GM12878 (cell line): ENCODE data around the gene CHD5. TPM values are rescaled to one million over a fixed set of nuclear protein-coding genes. Genes with fewer than 3 reads are reported as not detected.

ENCODE experiments used
- ATAC-seq: fragments of 200-7000 bp; cut with Tn5 transposase; 3 replicates; pipeline ENCODE4 v1.9.1; 2020; ENCODE audit warnings: mild to moderate bottlenecking, moderate library complexity
- BruUV-seq: library from RNA; stranded (reverse); fragments of 400-500 nt; replicated peaks from 2 replicates; lab custom pipeline; 2021; lab: Mats Ljungman, UMichigan
- CTCF ChIA-PET: fragments of 300-600 bp; sonication (Branson Sonifier 250); formaldehyde crosslinking; extraction: SDS; loops from one replicate; lab custom pipeline; 2021; ENCODE audit warnings: inconsistent platforms; lab: Yijun Ruan, JAX
- POLR2A ChIA-PET: fragments of 350-600 bp; formaldehyde crosslinking; extraction: SDS; loops from one replicate; lab custom pipeline; 2021; ENCODE audit warnings: inconsistent platforms; lab: Charles Lee
- RAD21 ChIA-PET: fragments of 300-600 bp; sonication (Branson Sonifier 250); formaldehyde crosslinking; loops from one replicate; lab custom pipeline; 2023; ENCODE audit warnings: antibody characterized with exemption; ENCODE audit not compliant: unreplicated experiment; lab: Charles Lee
- SMC1A ChIA-PET: fragments of 300-600 bp; sonication (Branson Sonifier 250); formaldehyde crosslinking; loops from one replicate; lab custom pipeline; 2023; ENCODE audit not compliant: unreplicated experiment, uncharacterized antibody; lab: Charles Lee
- DNase-seq: peaks from one replicate; pipeline ENCODE4 v3.0.0-alpha.2; 2011; ENCODE audit warnings: low read depth, low spot score
- FAIRE-seq: peaks from 3 replicates; lab custom pipeline; 2011; peaks lifted over from hg19 to GRCh38; lab: Jason Lieb, UNC
- H2AFZ ChIP-seq: 2 replicates; pipeline ENCODE4 v1.6.0; 2011; ENCODE audit warnings: low read depth, low read length, control low read depth; ENCODE audit not compliant: control insufficient read depth
- H3K27ac ChIP-seq: 2 replicates; pipeline ENCODE4 v1.5.1; 2011; ENCODE audit warnings: control low read depth; ENCODE audit not compliant: control insufficient read depth, insufficient read depth
- H3K27me3 ChIP-seq, 2 experiments: replicated peaks in 1 of 2; 2 replicates each; pipeline versions ENCODE4 v1.6.0 to v1.6.1; 2011; ENCODE audit warnings: low read length in 1 of 2; ENCODE audit not compliant: control insufficient read depth in 2 of 2, insufficient read depth in 2 of 2
- H3K36me3 ChIP-seq, 2 experiments: 2 replicates each; pipeline ENCODE4 v1.5.1; 2011; ENCODE audit warnings: low read length in 1 of 2; ENCODE audit not compliant: control insufficient read depth in 2 of 2, insufficient read depth in 2 of 2
- H3K4me1 ChIP-seq: 2 replicates; pipeline ENCODE4 v1.6.1; 2011; ENCODE audit warnings: mild to moderate bottlenecking, low read length, moderate library complexity, mixed read lengths; ENCODE audit not compliant: control insufficient read depth, insufficient read depth
- H3K4me2 ChIP-seq: 2 replicates; pipeline ENCODE4 v1.6.0; 2011; ENCODE audit warnings: control low read depth; ENCODE audit not compliant: control insufficient read depth, insufficient read depth
- H3K4me3 ChIP-seq: fragments of 200-600 bp; sonication (generic); 2 replicates; pipeline ENCODE4 v1.5.1; 2016
- H3K79me2 ChIP-seq: 2 replicates; pipeline ENCODE4 v1.6.0; 2011; ENCODE audit warnings: low read length; ENCODE audit not compliant: control insufficient read depth, insufficient read depth
- H3K9ac ChIP-seq: 2 replicates; pipeline ENCODE4 v1.8.0; 2011; ENCODE audit warnings: low read length, control low read depth, mixed read lengths; ENCODE audit not compliant: control insufficient read depth, insufficient read depth
- H3K9me3 ChIP-seq: replicated peaks from 3 replicates; pipeline ENCODE4 v1.5.1; 2011; ENCODE audit warnings: mild to moderate bottlenecking, low read length; ENCODE audit not compliant: control insufficient read depth, insufficient read depth
- H4K20me1 ChIP-seq: 2 replicates; pipeline ENCODE4 v1.6.0; 2011; ENCODE audit not compliant: control insufficient read depth, insufficient read depth
- CHD2 ChIP-seq: IDR thresholded peaks from 2 replicates; pipeline ENCODE4 v1.6.1; 2011; ENCODE audit warnings: low read depth, low read length, improper control_type of control experiment, borderline replicate concordance
- DPF2 ChIP-seq: fragments of 450-650 bp; IDR thresholded peaks from 2 replicates; pipeline ENCODE4 v1.6.1; 2017; ENCODE audit warnings: mild to moderate bottlenecking
- GABPA ChIP-seq: IDR thresholded peaks from 2 replicates; pipeline ENCODE4 v1.6.1; 2014; ENCODE audit warnings: antibody characterized with exemption, low read depth, mild to moderate bottlenecking, inconsistent platforms
- JUND ChIP-seq: IDR thresholded peaks from 2 replicates; pipeline ENCODE4 v1.6.1; 2012; ENCODE audit warnings: low read depth, mild to moderate bottlenecking, low read length, improper control_type of control experiment, moderate library complexity
- LARP7 ChIP-seq: fragments of 450-650 bp; IDR thresholded peaks from 2 replicates; pipeline ENCODE4 v1.6.1; 2017; ENCODE audit warnings: mild to moderate bottlenecking
- MTA3 ChIP-seq: IDR thresholded peaks from 2 replicates; pipeline ENCODE4 v1.6.1; 2012; ENCODE audit warnings: low read length, inconsistent platforms, borderline replicate concordance
- MXI1 ChIP-seq: fragments of 150-350 bp; IDR thresholded peaks from 2 replicates; pipeline ENCODE4 v1.6.1; 2011; ENCODE audit warnings: low read depth, mild to moderate bottlenecking, inconsistent platforms, low read length, improper control_type of control experiment
- NFYA ChIP-seq: IDR thresholded peaks from 2 replicates; pipeline ENCODE4 v1.6.1; 2011; ENCODE audit warnings: low read depth, mild to moderate bottlenecking, low read length, improper control_type of control experiment, borderline replicate concordance
- NKRF ChIP-seq: fragments of 450-650 bp; conservative IDR thresholded peaks from 2 replicates; pipeline ENCODE4 v1.6.1; 2017; ENCODE audit warnings: mild to moderate bottlenecking, moderate library complexity
- NR2C1 ChIP-seq: fragments of 450-650 bp; IDR thresholded peaks from 2 replicates; pipeline ENCODE4 v1.6.1; 2017; ENCODE audit warnings: antibody characterized with exemption, mild to moderate bottlenecking, moderate library complexity
- RCOR1 ChIP-seq: conservative IDR thresholded peaks from 2 replicates; pipeline ENCODE4 v1.6.1; 2012; ENCODE audit warnings: low read depth, low read length, improper control_type of control experiment
- SUZ12 ChIP-seq: fragments of 200-600 bp; sonication (generic); IDR thresholded peaks from one replicate; pipeline ENCODE4 v1.6.1; 2018; ENCODE audit warnings: antibody characterized with exemption, mild to moderate bottlenecking; ENCODE audit not compliant: unreplicated experiment
- ZBTB40 ChIP-seq: fragments of 450-650 bp; IDR thresholded peaks from 2 replicates; pipeline ENCODE4 v1.6.1; 2016; ENCODE audit warnings: mild to moderate bottlenecking, moderate library complexity, borderline replicate concordance
- ZNF207 ChIP-seq: fragments of 450-650 bp; IDR thresholded peaks from 2 replicates; pipeline ENCODE4 v1.6.1; 2014; ENCODE audit warnings: antibody characterized with exemption, mild to moderate bottlenecking, borderline replicate concordance
- ZNF622 ChIP-seq: fragments of 450-650 bp; IDR thresholded peaks from 2 replicates; pipeline ENCODE4 v1.6.1; 2017; ENCODE audit warnings: mild to moderate bottlenecking, inconsistent platforms
- WGBS: methylation state at CpG from one replicate; pipeline ENCODE4 v1.1.6; 2016; ENCODE audit warnings: low lambda C conversion rate; ENCODE audit not compliant: insufficient replicate concordance, insufficient coverage; ENCODE audit errors: missing lambda C conversion rate; 5-methylcytosine and 5-hydroxymethylcytosine counted together
- in situ Hi-C: fragments of 300-500 bp; cut with MboI; formaldehyde crosslinking; loops from 9 replicates; pipeline ENCODE4 v1.14.3; 2018; ENCODE audit warnings: mixed read lengths
- intact Hi-C: fragments of 100-400 bp; cut with micrococcal nuclease; formaldehyde crosslinking; loops from one replicate; pipeline ENCODE4 v1.14.2; 2022; ENCODE audit not compliant: unreplicated experiment
- polyA plus RNA-seq, 11 experiments: library from polyadenylated mRNA; depleted of rRNA in 4 of 11; unstranded in 6 of 11; stranded (reverse) in 5 of 11; fragments of >200 nt; fragmentation: Nextera tagmentation in 4 of 11; fragmentation: Illumina TruSeq in 1 of 11; extraction: Ambion mirVana in 4 of 11; extraction: Trizol in 1 of 11; gene quantifications; 1 replicate in 1 of 11; 2 replicates in 10 of 11; pipeline versions ENCODE4 v1.2.1 to v1.2.3, GENCODE V29; 2011 to 2016; ENCODE audit warnings: inconsistent platforms in 2 of 11, missing spikeins in 2 of 11, low read depth in 1 of 11
- total RNA-seq, 4 experiments: library from RNA; depleted of rRNA in 3 of 4; stranded (reverse); fragments of >200 nt in 3 of 4; fragmentation: Illumina TruSeq in 1 of 4; extraction: Trizol in 1 of 4; gene quantifications; 2 replicates each; pipeline versions ENCODE4 v1.2.1 to v1.2.3, GENCODE V29; 2013 to 2021

The CHD5 gene
- total and polyA plus RNA-seq, 10 of the 15 experiments (the other 5 are each of a cell fraction or from before 2014, with no cell fraction given), result 0.03 to 0.49 (median 0.13) TPM; not detected in 3

- ChIA-PET POLR2A (no interaction called here), CTCF (no interaction called here), SMC1A (no interaction called here), RAD21 (no interaction called here)
- Histone ChIP-seq H3K9me3 (no peaks in the 10 kb centered on the region), H3K79me2 (no peaks in the 10 kb centered on the region), H3K27ac (no peak overlapping the region), H2AFZ (no peak overlapping the region), H3K4me2 (no peak overlapping the region), H3K36me3 (no peaks in the 10 kb centered on the region), H3K27me3 (no peaks in the 10 kb centered on the region), H4K20me1 (no peaks in the 10 kb centered on the region), H3K9ac (no peak overlapping the region), H3K4me1 (no peaks in the 10 kb centered on the region), H3K4me3 (no peak overlapping the region)
- BruUV-seq, result no TSS peak
- DNase-seq (no peak), ATAC-seq (no peak), FAIRE-seq (no peak)
- in situ Hi-C loops (no loop called here), intact Hi-C loops (no loop called here)
- WGBS, result 50% methylated on average over 24 of the region's 26 CpGs
- TF ChIP-seq ZNF622 (no peak), MXI1 (no peak), NKRF (no peak), LARP7 (no peak), RCOR1 (no peak), CHD2 (no peak), ZNF207 (no peak), GABPA (no peak), JUND (no peak), ZBTB40 (no peak), NR2C1 (no peak), NFYA (no peak), SUZ12 (no peak), MTA3 (no peak), DPF2 (no peak)
Observed at GRCh38 chr1:6154525-6155319, 25.4 kb downstream of the CHD5 start.
